SK-N-SH (cell line): ENCODE results near the gene BICD2. TPM values are rescaled to one million over a fixed set of nuclear protein-coding genes. Genes with fewer than 3 reads are reported as not detected.

ENCODE experiments used
- CTCF ChIA-PET: fragments of 300-600, 350-600 bp; formaldehyde crosslinking; extraction: SDS; loops from one replicate; lab custom pipeline; 2021; lab: Yijun Ruan, JAX
- POLR2A ChIA-PET: fragments of 350-600 bp; sonication (Branson Sonifier 250); formaldehyde crosslinking; extraction: SDS; loops from one replicate; lab custom pipeline; 2020; ENCODE audit warnings: antibody characterized with exemption, inconsistent platforms; lab: Yijun Ruan, JAX
- DNase-seq: peaks from one replicate; pipeline ENCODE4 v3.0.0; 2012
- H2AFZ ChIP-seq: fragments of 200-600 bp; sonication (generic); 2 replicates; pipeline ENCODE4 v1.8.1; 2016; ENCODE audit warnings: antibody characterized with exemption, mild to moderate bottlenecking, low read depth
- H3F3A ChIP-seq: fragments of 200-600 bp; sonication (generic); replicated peaks from 2 replicates; pipeline ENCODE3; 2016; ENCODE audit warnings: antibody characterized with exemption, mild to moderate bottlenecking; ENCODE audit not compliant: insufficient read depth
- H3K27ac ChIP-seq, 2 experiments: fragments of 200-500 bp in 1 of 2; fragments of 200-600 bp in 1 of 2; sonication (Bioruptor generic) in 1 of 2; sonication (generic), shearing (Covaris generic) in 1 of 2; 2 replicates each; pipeline versions ENCODE4 v1.5.1 to v1.6.1; 2014 to 2016; ENCODE audit warnings: low read depth in 2 of 2, inconsistent platforms in 1 of 2, low read length in 1 of 2, mild to moderate bottlenecking in 1 of 2, mixed read lengths in 1 of 2
- H3K27me3 ChIP-seq: fragments of 200-600 bp; sonication (generic), shearing (Covaris generic); 2 replicates; pipeline ENCODE4 v1.6.1; 2016; ENCODE audit warnings: mixed run types; ENCODE audit not compliant: insufficient read depth
- H3K36me3 ChIP-seq, 2 experiments: fragments of 200-500 bp in 1 of 2; fragments of 200-600 bp in 1 of 2; sonication (Bioruptor generic) in 1 of 2; sonication (generic) in 1 of 2; replicated peaks in 1 of 2; 2 replicates each; pipeline versions ENCODE3 to v1.5.1; 2014 to 2016; ENCODE audit warnings: low read length in 1 of 2, mild to moderate bottlenecking in 1 of 2; ENCODE audit not compliant: insufficient read depth in 2 of 2, control insufficient read depth in 1 of 2
- H3K4me1 ChIP-seq, 2 experiments: fragments of 200-500 bp in 1 of 2; fragments of 200-600 bp in 1 of 2; sonication (Bioruptor generic) in 1 of 2; sonication (generic), shearing (Covaris generic) in 1 of 2; 2 replicates each; pipeline versions ENCODE4 v1.5.1 to v1.6.1; 2014 to 2016; ENCODE audit warnings: low read depth in 1 of 2, low read length in 1 of 2, mixed run types in 1 of 2; ENCODE audit not compliant: insufficient read depth in 2 of 2, control insufficient read depth in 1 of 2
- H3K4me2 ChIP-seq: fragments of 200-600 bp; sonication (generic), shearing (Covaris generic); 2 replicates; pipeline ENCODE4 v1.6.1; 2017; ENCODE audit warnings: mixed run types
- H3K4me3 ChIP-seq, 2 experiments: fragments of 200-500 bp in 1 of 2; fragments of 200-600 bp in 1 of 2; sonication (Bioruptor generic) in 1 of 2; sonication (generic), shearing (Covaris generic) in 1 of 2; 2 replicates each; pipeline versions ENCODE4 v1.5.1 to v1.8.1; 2014 to 2016; ENCODE audit warnings: low read depth in 2 of 2, inconsistent platforms in 1 of 2, low read length in 1 of 2, mild to moderate bottlenecking in 1 of 2, mixed read lengths in 1 of 2, moderate library complexity in 1 of 2
- H3K79me2 ChIP-seq: fragments of 200-600 bp; sonication (generic); 2 replicates; pipeline ENCODE4 v1.8.1; 2017; ENCODE audit warnings: mild to moderate bottlenecking; ENCODE audit not compliant: insufficient read depth
- H3K9ac ChIP-seq: fragments of 200-600 bp; sonication (generic); 2 replicates; pipeline ENCODE4 v1.6.1; 2017; ENCODE audit warnings: mixed run types
- H3K9me2 ChIP-seq: fragments of 200-600 bp; sonication (generic); 2 replicates; pipeline ENCODE4 v1.6.1; 2017; ENCODE audit warnings: mixed run types
- H3K9me3 ChIP-seq: fragments of 200-600 bp; sonication (generic); 2 replicates; pipeline ENCODE4 v1.6.1; 2017; ENCODE audit warnings: mixed run types, mild to moderate bottlenecking, moderate library complexity
- H4K20me1 ChIP-seq: fragments of 200-600 bp; sonication (generic); 2 replicates; pipeline ENCODE4 v1.6.1; 2017; ENCODE audit warnings: mild to moderate bottlenecking, mixed run types; ENCODE audit not compliant: insufficient read depth
- ELF1 ChIP-seq: IDR thresholded peaks from 2 replicates; pipeline ENCODE4 v1.4.0; 2012
- FOXJ3 ChIP-seq: sonication (generic); formaldehyde crosslinking; IDR thresholded peaks from 2 replicates; pipeline ENCODE4 v1.5.1; 2020; ENCODE audit warnings: mild to moderate bottlenecking, missing genetic modification reagents
- FOXM1 ChIP-seq: IDR thresholded peaks from 2 replicates; pipeline ENCODE4 v1.4.0; 2012; ENCODE audit warnings: low read depth, mild to moderate bottlenecking
- JUND ChIP-seq: IDR thresholded peaks from 2 replicates; pipeline ENCODE4 v1.4.0; 2012
- MAX ChIP-seq: IDR thresholded peaks from 2 replicates; pipeline ENCODE4 v1.4.0; 2012; ENCODE audit warnings: low read depth
- NFIC ChIP-seq: IDR thresholded peaks from 2 replicates; pipeline ENCODE4 v1.4.0; 2012; ENCODE audit warnings: borderline replicate concordance
- NRF1 ChIP-seq: IDR thresholded peaks from 2 replicates; pipeline ENCODE4 v1.6.1; 2012; ENCODE audit warnings: low read depth, mild to moderate bottlenecking, low read length
- PBX3 ChIP-seq: IDR thresholded peaks from 2 replicates; pipeline ENCODE4; 2012
- RCOR1 ChIP-seq: fragments of 150-350 bp; IDR thresholded peaks from 2 replicates; pipeline ENCODE4 v1.6.1; 2017; ENCODE audit warnings: antibody characterized with exemption, low read length
- REST ChIP-seq: IDR thresholded peaks from 2 replicates; pipeline ENCODE4 v1.6.1; 2012; ENCODE audit warnings: mild to moderate bottlenecking, low read depth, low read length, moderate library complexity
- RXRA ChIP-seq: IDR thresholded peaks from 2 replicates; pipeline ENCODE4 v1.4.0; 2012; ENCODE audit warnings: low read depth, mild to moderate bottlenecking, borderline replicate concordance
- TAF1 ChIP-seq: IDR thresholded peaks from 2 replicates; pipeline ENCODE4 v1.6.1; 2012; ENCODE audit warnings: low read depth, mild to moderate bottlenecking, low read length, moderate library complexity, borderline replicate concordance
- TCF12 ChIP-seq: IDR thresholded peaks from 2 replicates; pipeline ENCODE4 v1.4.0; 2012
- TEAD4 ChIP-seq: IDR thresholded peaks from 2 replicates; pipeline ENCODE4 v1.4.0; 2012; ENCODE audit warnings: mild to moderate bottlenecking, borderline replicate concordance; ENCODE audit not compliant: insufficient read depth
- USF1 ChIP-seq: IDR thresholded peaks from 2 replicates; pipeline ENCODE4 v1.4.0; 2012; ENCODE audit warnings: low read depth, borderline replicate concordance
- YY1 ChIP-seq: IDR thresholded peaks from 2 replicates; pipeline ENCODE4 v1.4.0; 2012; ENCODE audit warnings: low read depth, mild to moderate bottlenecking
- WGBS: methylation state at CpG from one replicate; pipeline ENCODE4 v1.1.6; 2017; ENCODE audit warnings: low lambda C conversion rate; 5-methylcytosine and 5-hydroxymethylcytosine counted together
- polyA plus RNA-seq, 3 experiments: library from polyadenylated mRNA; depleted of rRNA; stranded (reverse); fragments of >200 nt; gene quantifications; 2 replicates each; pipeline ENCODE4 v1.2.3, GENCODE V29; 2012

The BICD2 gene
- polyA plus RNA-seq, 1 of the 3 experiments (the other 2 are of a cell fraction), result 19.6 TPM

GRCh38 chr9:92726971-92727715, 37.5 kb downstream of the BICD2 start:
- H3K79me2 ChIP-seq, result peaks cover 66% of the 10 kb centered on the region
- DNase-seq, result no peak
- POLR2A ChIA-PET, result no interaction called here

More at GRCh38 chr9:92726971-92727715, 37.5 kb downstream of the BICD2 start:
- WGBS, result 94% methylated on average over 12 of the region's 13 CpGs
- H3K4me3 ChIP-seq, result no peak overlapping the region
- H3K9me2 ChIP-seq, result no peaks in the 10 kb centered on the region
- peaks cover 0 to 37% of the 10 kb centered on the region in 2 experiments; a peak in 1 of 4 replicates for H3K4me1 ChIP-seq
- TF ChIP-seq TCF12, result no peak
- no peak for TF ChIP-seq NRF1
- TF ChIP-seq NFIC, result no peak
- TF ChIP-seq TEAD4, result no peak
- TF ChIP-seq USF1, result no peak
- no peak for TF ChIP-seq REST
- no peak for TF ChIP-seq JUND
- TF ChIP-seq FOXJ3, result no peak
- TF ChIP-seq YY1, result no peak
- no peak for TF ChIP-seq PBX3
- no peak for TF ChIP-seq TAF1
- no peak for TF ChIP-seq ELF1
- TF ChIP-seq FOXM1, result no peak
- TF ChIP-seq MAX, result no peak
- TF ChIP-seq RCOR1, result no peak
- TF ChIP-seq RXRA, result no peak
- peaks cover 0 to 38% of the 10 kb centered on the region in 2 experiments for H3K36me3 ChIP-seq
- no peak overlapping the region for H3K27ac ChIP-seq
- H3K27me3 ChIP-seq, result no peaks in the 10 kb centered on the region
- no peaks in the 10 kb centered on the region for H3F3A ChIP-seq
- peaks cover 40% of the 10 kb centered on the region for H4K20me1 ChIP-seq
- no peak overlapping the region for H3K4me2 ChIP-seq
- no peak overlapping the region for H3K9ac ChIP-seq
- no peak overlapping the region for H2AFZ ChIP-seq
- H3K9me3 ChIP-seq, result no peaks in the 10 kb centered on the region
- CTCF ChIA-PET, result interaction anchor here (3.1 to 4.4 kb wide), 2 partner anchors 10 to 64 kb away, joined by 22 to 24 read pairs; no protein-coding TSS in a partner anchor
